SU-DHL-6 (cell line): ENCODE measurements around the gene ARSB.

Experiments used
- EZH2phosphoT487 ChIP-seq: fragments of 200-600 bp; sonication (generic), shearing (Covaris generic); conservative IDR thresholded peaks from 2 replicates; pipeline ENCODE4 v1.6.1; 2018; ENCODE audit warnings: mild to moderate bottlenecking, antibody characterized with exemption, low read length, moderate library complexity, mixed read lengths
- TF ChIP-seq, protein P1 (sequence below): fragments of 200-600 bp; sonication (generic); IDR thresholded peaks from one replicate; pipeline ENCODE4 v1.5.1; 2017; ENCODE audit warnings: antibody characterized with exemption, mild to moderate bottlenecking, low read length, moderate library complexity; ENCODE audit not compliant: insufficient read depth, poor library complexity, severe bottlenecking

DNA sequence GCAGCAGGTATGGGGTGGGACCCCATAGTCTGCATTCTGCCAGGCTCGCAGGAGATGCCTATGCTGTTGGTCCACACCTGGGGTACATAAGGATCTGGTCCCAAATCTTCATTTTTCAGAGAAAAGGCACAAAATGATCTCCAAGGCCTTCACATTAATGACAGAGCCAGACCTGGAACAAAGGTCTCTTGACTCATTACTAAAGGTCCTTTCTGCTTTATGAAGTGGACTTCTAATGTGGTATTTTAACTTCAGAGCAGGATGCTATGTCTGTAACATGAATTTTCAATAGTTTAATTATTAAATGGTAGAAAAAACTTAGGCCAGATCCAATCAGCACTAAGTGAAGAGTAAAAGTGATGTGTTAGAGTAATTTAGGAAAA is 46.4 kb upstream of the ARSB start:
- TF ChIP-seq, protein P1, sequence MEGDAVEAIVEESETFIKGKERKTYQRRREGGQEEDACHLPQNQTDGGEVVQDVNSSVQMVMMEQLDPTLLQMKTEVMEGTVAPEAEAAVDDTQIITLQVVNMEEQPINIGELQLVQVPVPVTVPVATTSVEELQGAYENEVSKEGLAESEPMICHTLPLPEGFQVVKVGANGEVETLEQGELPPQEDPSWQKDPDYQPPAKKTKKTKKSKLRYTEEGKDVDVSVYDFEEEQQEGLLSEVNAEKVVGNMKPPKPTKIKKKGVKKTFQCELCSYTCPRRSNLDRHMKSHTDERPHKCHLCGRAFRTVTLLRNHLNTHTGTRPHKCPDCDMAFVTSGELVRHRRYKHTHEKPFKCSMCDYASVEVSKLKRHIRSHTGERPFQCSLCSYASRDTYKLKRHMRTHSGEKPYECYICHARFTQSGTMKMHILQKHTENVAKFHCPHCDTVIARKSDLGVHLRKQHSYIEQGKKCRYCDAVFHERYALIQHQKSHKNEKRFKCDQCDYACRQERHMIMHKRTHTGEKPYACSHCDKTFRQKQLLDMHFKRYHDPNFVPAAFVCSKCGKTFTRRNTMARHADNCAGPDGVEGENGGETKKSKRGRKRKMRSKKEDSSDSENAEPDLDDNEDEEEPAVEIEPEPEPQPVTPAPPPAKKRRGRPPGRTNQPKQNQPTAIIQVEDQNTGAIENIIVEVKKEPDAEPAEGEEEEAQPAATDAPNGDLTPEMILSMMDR, result no peak
- no peak for TF ChIP-seq EZH2phosphoT487
